Naive B cell (primary cell): Measurements from ENCODE around the gene PKD2. TPM values are rescaled to one million over a fixed set of nuclear protein-coding genes. Genes with fewer than 3 reads are reported as not detected.
A peak's percentile ranks its signal among the peaks of the same experiment; 100 is the strongest.

Experiments used
- ATAC-seq, 2 donors: fragments of 150-1000 bp; cut with Tn5 transposase; 2 replicates each; pipeline ENCODE4 v1.10.0; 2021; ENCODE audit warnings: low read depth in 2 of 2, mild to moderate bottlenecking in 2 of 2, moderate library complexity in 2 of 2
- DNase-seq: peaks from one replicate; pipeline ENCODE4 v3.0.0; 2022
- H3K27ac Mint-ChIP-seq, 6 donors: one replicate each; pipeline ENCODE4 v1.8.0; 2020 to 2022; ENCODE audit warnings: mild to moderate bottlenecking in 6 of 6, mixed read lengths in 6 of 6, moderate library complexity in 5 of 6, inconsistent platforms in 2 of 6
- H3K27me3 Mint-ChIP-seq, 3 donors: one replicate each; pipeline ENCODE4 v1.8.0; 2021 to 2022; ENCODE audit warnings: mixed read lengths in 3 of 3, mild to moderate bottlenecking in 1 of 3
- H3K36me3 Mint-ChIP-seq, 2 donors: one replicate each; pipeline ENCODE4 v1.8.0; 2020 to 2022; ENCODE audit warnings: mixed read lengths in 2 of 2, inconsistent platforms in 1 of 2, mild to moderate bottlenecking in 1 of 2
- H3K4me1 Mint-ChIP-seq, 3 donors: one replicate each; pipeline ENCODE4 v1.8.0; 2020 to 2022; ENCODE audit warnings: mixed read lengths in 3 of 3, inconsistent platforms in 1 of 3, mild to moderate bottlenecking in 1 of 3, moderate library complexity in 1 of 3
- H3K4me3 Mint-ChIP-seq, 8 donors: one replicate each; pipeline ENCODE4 v1.8.0; 2020 to 2022; ENCODE audit warnings: mild to moderate bottlenecking in 8 of 8, mixed read lengths in 8 of 8, moderate library complexity in 8 of 8, inconsistent platforms in 2 of 8
- H3K9me3 Mint-ChIP-seq, 7 donors: one replicate each; pipeline ENCODE4 v1.8.0; 2020 to 2022; ENCODE audit warnings: mixed read lengths in 7 of 7, mild to moderate bottlenecking in 5 of 7, inconsistent platforms in 2 of 7, moderate library complexity in 1 of 7
- polyA plus RNA-seq, 6 donors: library from polyadenylated mRNA; unstranded; fragments of 300-500 nt; fragmentation: Illumina TruSeq; gene quantifications; one replicate each; pipeline ENCODE4 v1.2.3, GENCODE V29; 2021; ENCODE audit warnings: low read depth in 6 of 6

The PKD2 gene
- polyA plus RNA-seq, 6 donors from 2014 or later, result 1.1 to 5.2 (median 2.2) TPM

DNA sequence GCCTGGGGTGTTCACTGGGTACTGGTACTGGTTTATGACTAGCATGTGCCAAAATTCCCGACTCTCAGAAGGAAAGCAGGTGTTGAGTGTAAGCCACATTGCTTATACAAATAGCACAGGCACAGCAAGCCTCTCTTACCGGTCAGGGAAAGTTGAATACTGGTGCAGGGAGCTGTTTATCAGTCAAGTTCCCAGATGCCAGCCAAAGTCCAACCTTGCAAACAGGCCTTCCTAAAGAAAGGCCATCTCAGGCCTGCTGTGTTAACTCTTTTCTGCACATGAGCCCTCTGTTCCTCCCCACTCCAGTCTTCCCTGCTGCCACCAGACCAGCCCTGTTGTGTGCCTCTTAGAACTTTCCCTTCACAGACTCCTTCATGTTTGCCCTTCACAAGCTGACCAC lies 34.2 kb downstream of the PKD2 start:
- no peaks in the 10 kb centered on the region for H3K9me3 Mint-ChIP-seq
- no peaks in the 10 kb centered on the region for H3K27me3 Mint-ChIP-seq

GRCh38 chr4:88043001-88043400 lies 35.6 kb downstream of the PKD2 start:
- no peak for ATAC-seq
- no peaks in the 10 kb centered on the region for H3K27me3 Mint-ChIP-seq

More for the DNA sequence above, 34.2 kb downstream of the PKD2 start:
- Mint-ChIP-seq H3K36me3 (peaks cover 0 to 3% of the 10 kb centered on the region in 2 donors), H3K4me3 (no peak overlapping the region), H3K27ac (no peak overlapping the region), H3K4me1 (no peaks in the 10 kb centered on the region)
- ATAC-seq (no peak), DNase-seq (no peak)

GRCh38 chr4:88043586-88044340 lies 36.3 kb downstream of the PKD2 start:
- H3K4me3 Mint-ChIP-seq, result no peak overlapping the region
- H3K9me3 Mint-ChIP-seq, result no peaks in the 10 kb centered on the region
- H3K27me3 Mint-ChIP-seq, result no peaks in the 10 kb centered on the region
- no peaks in the 10 kb centered on the region for H3K4me1 Mint-ChIP-seq
- no peak overlapping the region for H3K27ac Mint-ChIP-seq
- ATAC-seq, result no peak
- DNase-seq, result no peak
- peaks cover 0 to 7% of the 10 kb centered on the region in 2 donors for H3K36me3 Mint-ChIP-seq

More at GRCh38 chr4:88043001-88043400, 35.6 kb downstream of the PKD2 start:
- Mint-ChIP-seq H3K36me3 (peaks cover 0 to 7% of the 10 kb centered on the region in 2 donors), H3K9me3 (no peaks in the 10 kb centered on the region), H3K4me3 (no peak overlapping the region), H3K4me1 (no peaks in the 10 kb centered on the region), H3K27ac (no peak overlapping the region)
- no peak for DNase-seq

DNA sequence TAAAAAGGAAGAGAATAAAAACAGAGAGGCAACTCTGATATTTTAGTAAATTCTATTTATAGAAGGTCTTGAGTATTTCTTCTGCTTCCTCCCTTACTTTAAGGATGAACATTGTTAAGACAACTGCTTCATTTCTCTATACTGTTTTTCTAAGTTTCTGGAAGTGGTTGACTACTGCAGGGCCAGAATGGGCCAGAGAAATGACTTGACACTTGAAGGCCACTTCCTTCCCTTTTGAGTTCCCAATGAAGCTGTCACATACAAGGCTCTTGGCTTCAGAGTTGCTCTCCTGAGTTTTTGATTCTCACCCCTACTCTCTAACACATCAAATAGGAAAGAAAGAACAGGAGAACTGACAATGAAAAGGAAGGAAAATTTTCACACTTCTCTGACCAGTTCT lies 37.6 kb downstream of the PKD2 start:
- Mint-ChIP-seq H3K4me1 (no peaks in the 10 kb centered on the region), H3K9me3 (no peaks in the 10 kb centered on the region), H3K27ac (no peak overlapping the region), H3K4me3 (no peak overlapping the region), H3K27me3 (no peaks in the 10 kb centered on the region), H3K36me3 (peaks cover 0 to 7% of the 10 kb centered on the region in 2 donors)
- no peak for DNase-seq
- no peak for ATAC-seq

DNA sequence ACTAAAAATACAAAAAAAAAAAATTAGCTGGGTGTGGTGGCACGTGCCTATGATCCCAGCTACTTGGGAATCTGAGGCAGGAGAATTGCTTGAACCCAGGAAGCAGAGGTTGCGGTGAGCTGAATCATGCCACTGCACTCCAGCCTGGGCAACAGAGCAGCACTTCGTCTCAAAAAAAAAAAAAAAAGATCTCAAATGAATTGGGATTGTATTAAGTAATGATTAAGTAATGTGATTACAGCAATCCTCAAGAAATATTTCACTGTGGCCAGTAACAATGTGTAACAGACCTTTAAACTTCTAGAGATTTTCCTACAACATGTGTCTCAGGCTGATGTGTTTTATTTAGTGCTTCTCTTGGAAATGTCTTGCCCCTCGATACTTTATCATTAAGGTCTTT lies 46.8 kb downstream of the PKD2 start:
- no peaks in the 10 kb centered on the region for H3K4me1 Mint-ChIP-seq
- H3K27ac Mint-ChIP-seq, result no peak overlapping the region
- H3K9me3 Mint-ChIP-seq, result no peaks in the 10 kb centered on the region
- peaks cover 0 to 5% of the 10 kb centered on the region in 2 donors for H3K36me3 Mint-ChIP-seq
- H3K27me3 Mint-ChIP-seq, result no peaks in the 10 kb centered on the region
- no peak for ATAC-seq
- no peak overlapping the region for H3K4me3 Mint-ChIP-seq
- no peak for DNase-seq

DNA sequence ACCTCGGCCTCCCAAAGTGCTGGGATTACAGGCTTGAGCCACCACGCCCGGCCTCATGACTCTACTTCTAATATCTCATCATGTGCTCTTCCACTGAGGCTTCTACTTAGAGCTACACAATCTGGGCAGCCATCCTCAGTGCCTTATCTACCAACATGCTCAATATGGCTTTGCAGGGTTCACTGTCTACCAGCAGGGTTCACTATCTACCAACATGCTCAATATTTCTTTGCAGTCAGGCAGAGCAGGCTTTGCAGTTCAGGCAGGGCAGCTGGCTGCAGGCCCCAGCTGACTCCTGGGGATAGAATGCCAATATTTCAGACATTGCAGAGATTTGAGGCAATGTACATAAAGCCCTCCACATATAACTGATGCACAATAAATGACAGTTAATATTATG lies 47.5 kb downstream of the PKD2 start:
- Mint-ChIP-seq H3K36me3 (peaks cover 0 to 5% of the 10 kb centered on the region in 2 donors), H3K4me1 (no peaks in the 10 kb centered on the region), H3K27me3 (no peaks in the 10 kb centered on the region), H3K9me3 (no peaks in the 10 kb centered on the region), H3K4me3 (no peak overlapping the region), H3K27ac (no peak overlapping the region)
- no peak for ATAC-seq
- DNase-seq, result no peak

DNA sequence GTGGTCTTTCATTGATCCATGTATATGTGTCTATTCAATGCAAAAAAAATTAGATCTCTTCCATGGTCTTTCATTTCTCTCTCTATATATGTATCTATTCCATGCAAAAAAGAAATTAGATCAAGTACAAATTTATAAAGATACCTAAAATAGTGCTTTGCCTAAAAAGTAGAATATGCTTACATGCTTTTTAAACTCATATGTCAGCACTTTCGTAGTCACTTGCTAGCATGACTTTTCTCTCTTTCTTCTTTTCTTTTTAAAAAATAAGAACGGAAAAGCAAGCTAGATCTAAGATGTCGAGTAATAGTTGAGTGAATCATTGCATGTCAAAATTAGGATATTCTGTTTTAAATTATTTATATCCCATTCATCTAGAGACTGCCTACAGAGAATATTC lies 50.9 kb downstream of the PKD2 start:
- Mint-ChIP-seq H3K27ac (no peak overlapping the region), H3K36me3 (peaks cover 0 to 5% of the 10 kb centered on the region in 2 donors), H3K4me3 (no peak overlapping the region), H3K4me1 (no peaks in the 10 kb centered on the region), H3K9me3 (no peaks in the 10 kb centered on the region), H3K27me3 (no peaks in the 10 kb centered on the region)
- ATAC-seq (no peak), DNase-seq (no peak)

DNA sequence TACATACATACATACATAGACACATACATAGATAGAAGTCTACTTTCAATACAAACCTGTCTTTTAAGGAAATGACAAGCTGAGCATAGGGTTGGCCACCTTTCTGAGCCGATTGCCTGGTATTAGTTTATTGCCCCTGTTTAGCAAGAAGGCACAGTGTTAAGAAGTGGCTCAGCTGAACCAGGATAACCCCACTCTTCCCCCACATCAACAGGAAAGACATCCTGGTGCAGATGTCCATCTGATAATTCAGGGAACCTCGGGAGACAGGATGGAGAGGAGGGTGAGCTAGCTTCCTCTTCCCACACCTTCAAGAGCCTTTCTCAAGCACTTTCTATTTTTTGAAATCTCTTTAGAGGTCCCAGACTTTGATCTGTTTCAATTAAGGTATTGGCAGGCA lies 52.3 kb downstream of the PKD2 start:
- no peaks in the 10 kb centered on the region for H3K9me3 Mint-ChIP-seq
- no peak overlapping the region for H3K27ac Mint-ChIP-seq
- H3K4me1 Mint-ChIP-seq, result no peaks in the 10 kb centered on the region
- peaks cover 0 to 5% of the 10 kb centered on the region in 2 donors for H3K36me3 Mint-ChIP-seq
- no peak for ATAC-seq
- H3K4me3 Mint-ChIP-seq, result no peak overlapping the region
- no peak for DNase-seq
- H3K27me3 Mint-ChIP-seq, result no peaks in the 10 kb centered on the region

GRCh38 chr4:88060431-88060830 lies 53.0 kb downstream of the PKD2 start:
- DNase-seq, result no peak
- Mint-ChIP-seq H3K27me3 (no peaks in the 10 kb centered on the region), H3K36me3 (peaks cover 0 to 5% of the 10 kb centered on the region in 2 donors), H3K4me3 (no peak overlapping the region), H3K4me1 (no peaks in the 10 kb centered on the region), H3K27ac (no peak overlapping the region), H3K9me3 (no peaks in the 10 kb centered on the region)
- no peak for ATAC-seq

DNA sequence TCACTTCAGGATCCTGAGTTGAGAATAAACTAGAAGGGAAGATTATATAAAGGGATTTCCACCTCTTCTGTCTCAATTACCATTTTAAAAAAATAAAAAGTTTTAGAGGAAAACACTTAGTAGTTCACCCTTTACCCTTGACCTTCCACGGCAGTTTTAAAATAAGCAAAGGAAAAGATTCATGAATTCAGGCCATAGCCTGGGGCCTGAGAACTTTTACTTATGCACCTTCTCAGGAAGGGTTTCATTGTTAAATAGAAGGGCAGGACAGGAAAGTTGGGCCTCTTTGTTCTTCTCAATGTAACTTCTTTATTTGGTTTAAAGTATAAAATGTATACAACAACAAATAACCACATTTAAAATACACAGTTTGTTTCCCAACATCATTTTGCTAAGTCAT lies 54.9 kb downstream of the PKD2 start:
- H3K4me1 Mint-ChIP-seq, result no peaks in the 10 kb centered on the region
- no peak overlapping the region for H3K27ac Mint-ChIP-seq
- peaks cover 0 to under 1% of the 10 kb centered on the region in 2 donors for H3K36me3 Mint-ChIP-seq
- no peak overlapping the region for H3K4me3 Mint-ChIP-seq
- no peak for ATAC-seq
- no peak for DNase-seq
- no peaks in the 10 kb centered on the region for H3K27me3 Mint-ChIP-seq
- peaks cover 0 to under 1% (median 0%) of the 10 kb centered on the region in 7 donors for H3K9me3 Mint-ChIP-seq

DNA sequence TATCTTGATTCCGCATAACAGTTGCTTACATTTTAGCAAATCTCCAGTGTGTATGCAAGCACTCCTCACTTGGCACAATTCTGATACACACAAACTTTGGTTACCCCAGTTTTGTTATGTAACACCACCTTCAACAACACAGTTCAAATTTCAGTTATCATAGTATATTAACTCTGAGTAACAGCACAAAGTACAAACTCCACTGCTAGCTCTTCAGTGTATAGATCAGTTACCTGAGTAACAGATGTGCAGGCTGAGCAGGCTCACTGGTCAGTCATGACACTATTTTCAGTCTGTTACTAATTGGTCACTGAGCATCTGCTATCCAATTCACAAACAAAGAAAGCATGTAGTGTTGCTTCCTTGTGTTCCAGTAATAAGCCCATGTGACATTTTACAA lies 55.4 kb downstream of the PKD2 start:
- Mint-ChIP-seq H3K4me3 (no peak overlapping the region), H3K27me3 (no peaks in the 10 kb centered on the region), H3K9me3 (peaks cover 0 to 6% (median 2%) of the 10 kb centered on the region in 7 donors), H3K27ac (peak overlapping the region in 2 of 6 donors; percentile 1 to 24), H3K4me1 (no peaks in the 10 kb centered on the region), H3K36me3 (peaks cover 4 to 6% of the 10 kb centered on the region in 2 donors)
- DNase-seq (no peak), ATAC-seq (no peak)

GRCh38 chr4:88063634-88064296 lies 56.3 kb downstream of the PKD2 start:
- Mint-ChIP-seq H3K4me1 (no peaks in the 10 kb centered on the region), H3K27ac (peak overlapping the region in 2 of 6 donors; percentile 1 to 24), H3K36me3 (peaks cover 6 to 10% of the 10 kb centered on the region in 2 donors), H3K4me3 (no peak overlapping the region), H3K27me3 (no peaks in the 10 kb centered on the region), H3K9me3 (peaks cover 0 to 12% (median 5%) of the 10 kb centered on the region in 7 donors)
- ATAC-seq (no peak), DNase-seq (no peak)

GRCh38 chr4:88064410-88064809 lies 57.0 kb downstream of the PKD2 start:
- ATAC-seq (no peak), DNase-seq (no peak)
- no peaks in the 10 kb centered on the region for H3K27me3 Mint-ChIP-seq
- H3K9me3 Mint-ChIP-seq, result peaks cover 0 to 16% (median 5%) of the 10 kb centered on the region in 7 donors
- peaks cover 6 to 16% of the 10 kb centered on the region in 2 donors for H3K36me3 Mint-ChIP-seq
- no peak overlapping the region for H3K4me3 Mint-ChIP-seq
- no peaks in the 10 kb centered on the region for H3K4me1 Mint-ChIP-seq
- peak overlapping the region in 1 of 6 donors; percentile 51 for H3K27ac Mint-ChIP-seq

DNA sequence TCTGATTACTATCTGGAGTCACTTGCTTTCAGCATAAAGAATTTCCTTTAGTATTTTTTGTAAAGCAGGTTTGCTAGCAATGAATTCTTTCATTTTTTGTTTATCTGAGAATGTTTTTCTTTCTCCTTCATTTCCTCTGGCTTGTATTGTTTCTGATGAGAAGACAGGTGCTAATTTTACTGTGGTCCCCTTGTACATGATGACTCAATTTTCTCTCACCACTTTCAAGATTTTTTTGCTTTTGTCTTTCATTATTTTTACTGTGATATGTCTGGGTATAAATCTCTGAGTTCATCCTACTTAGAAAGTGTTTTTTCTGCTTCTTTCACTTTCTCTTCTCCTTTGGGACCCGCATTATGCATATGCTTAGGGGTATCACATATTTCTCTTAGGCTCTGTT lies 62.6 kb downstream of the PKD2 start:
- ATAC-seq, result no peak
- DNase-seq, result no peak
- Mint-ChIP-seq H3K36me3 (peaks cover 37 to 42% of the 10 kb centered on the region in 2 donors), H3K27me3 (no peaks in the 10 kb centered on the region), H3K27ac (peak overlapping the region in 1 of 6 donors; percentile 18), H3K4me1 (no peaks in the 10 kb centered on the region), H3K4me3 (no peak overlapping the region), H3K9me3 (peaks cover 8 to 36% (median 21%) of the 10 kb centered on the region in 7 donors)
